HG03469 (cell line): ENCODE measurements around the gene RASGRF2.
"Not testable (repeated sequence)": the region's sequence is repeated elsewhere in the genome, so short reads cannot be mapped to it uniquely, and the experiment has no call there.

Experiments
- ATAC-seq: cut with Tn5 transposase; IDR thresholded peaks from one replicate; pipeline ENCODE4 v1.9.1; 2021; ENCODE audit warnings: mild to moderate bottlenecking, moderate library complexity, moderate number of reproducible peaks; ENCODE audit not compliant: unreplicated experiment

The RASGRF2 gene

GRCh38 chr5:81254886-81255559 is 294.9 kb downstream of the RASGRF2 start:
- ATAC-seq, result no peak

GRCh38 chr5:81256766-81257165 is 296.6 kb downstream of the RASGRF2 start:
- ATAC-seq, result no peak

- ATAC-seq, result not testable (repeated sequence)
Observed at GRCh38 chr5:81262796-81263195, 302.6 kb downstream of the RASGRF2 start.

GRCh38 chr5:81265101-81265500 is 304.9 kb downstream of the RASGRF2 start:
- no peak for ATAC-seq

GRCh38 chr5:81268521-81269196 is 308.5 kb downstream of the RASGRF2 start:
- no peak for ATAC-seq

- no peak for ATAC-seq
Observed at GRCh38 chr5:81269751-81270393, 309.7 kb downstream of the RASGRF2 start.

GRCh38 chr5:81270394-81271027 is 310.3 kb downstream of the RASGRF2 start:
- ATAC-seq, result not testable (repeated sequence)
